ENCODE measurements around the gene FBXO9.

Gene FBXO9

GRCh38 chr6:53111865-53112264 is 46.7 kb downstream of the FBXO9 start:
- no peaks in the 10 kb centered on the region for H4K20me1 ChIP-seq (ENCODE audit: control insufficient read depth, insufficient read depth, low read depth, low read length)
- peaks cover 3% of the 10 kb centered on the region; the same call in 1 of the 2 replicates for H3K27me3 ChIP-seq (ENCODE audit: control insufficient read depth, low read length)
- H3K79me2 ChIP-seq (ENCODE audit: control insufficient read depth, low read length), result no peaks in the 10 kb centered on the region
- no peak overlapping the region for H3K4me2 ChIP-seq (ENCODE audit: low read length)
- no peak overlapping the region for H3K4me3 ChIP-seq (ENCODE audit: low read length)
- no peaks in the 10 kb centered on the region for H3K9me2 ChIP-seq (replicated peaks; ENCODE audit: control insufficient read depth, low read length)
- no peak overlapping the region for H3K27ac ChIP-seq (ENCODE audit: low read depth, low read length)
- H3K4me1 ChIP-seq (ENCODE audit: control insufficient read depth, low read length), result no peaks in the 10 kb centered on the region
- no peaks in the 10 kb centered on the region for H3K9me3 ChIP-seq (ENCODE audit: control insufficient read depth, insufficient read depth, low read length)
- no peaks in the 10 kb centered on the region for H3K36me3 ChIP-seq (ENCODE audit: control insufficient read depth, low read length)
- no peaks in the 10 kb centered on the region for H3F3A ChIP-seq (ENCODE audit: control insufficient read depth, insufficient read depth)
- TF ChIP-seq CTCF (IDR thresholded peaks at IDR 0.05; ENCODE audit: low read depth, low read length, poor library complexity, severe bottlenecking), result no peak
- no peak for TF ChIP-seq EZH2phosphoT487 (IDR thresholded peaks at IDR 0.05; ENCODE audit: borderline replicate concordance, low read length)

- Histone ChIP-seq H3K27ac (ENCODE audit: low read depth, low read length) (no peak overlapping the region), H3K79me2 (ENCODE audit: control insufficient read depth, low read length) (no peaks in the 10 kb centered on the region), H4K20me1 (ENCODE audit: control insufficient read depth, insufficient read depth, low read depth, low read length) (no peaks in the 10 kb centered on the region), H3K4me2 (ENCODE audit: low read length) (no peak overlapping the region), H3K4me1 (ENCODE audit: control insufficient read depth, low read length) (no peaks in the 10 kb centered on the region), H3K9me3 (ENCODE audit: control insufficient read depth, insufficient read depth, low read length) (no peaks in the 10 kb centered on the region), H3K27me3 (ENCODE audit: control insufficient read depth, low read length) (peaks cover 3% of the 10 kb centered on the region; the same call in 1 of the 2 replicates), H3F3A (ENCODE audit: control insufficient read depth, insufficient read depth) (no peaks in the 10 kb centered on the region), H3K4me3 (ENCODE audit: low read length) (no peak overlapping the region), H3K36me3 (ENCODE audit: control insufficient read depth, low read length) (no peaks in the 10 kb centered on the region), H3K9me2 (replicated peaks; ENCODE audit: control insufficient read depth, low read length) (no peaks in the 10 kb centered on the region)
- TF ChIP-seq CTCF (IDR thresholded peaks at IDR 0.05; ENCODE audit: low read depth, low read length, poor library complexity, severe bottlenecking) (no peak), EZH2phosphoT487 (IDR thresholded peaks at IDR 0.05; ENCODE audit: borderline replicate concordance, low read length) (no peak)
Observed at GRCh38 chr6:53112404-53112803, 47.2 kb downstream of the FBXO9 start.

- no peak for TF ChIP-seq EZH2phosphoT487 (IDR thresholded peaks at IDR 0.05; ENCODE audit: borderline replicate concordance, low read length)
- TF ChIP-seq CTCF (IDR thresholded peaks at IDR 0.05; ENCODE audit: low read depth, low read length, poor library complexity, severe bottlenecking), result no peak
- H3K4me3 ChIP-seq (ENCODE audit: low read length), result no peak overlapping the region
- no peaks in the 10 kb centered on the region for H4K20me1 ChIP-seq (ENCODE audit: control insufficient read depth, insufficient read depth, low read depth, low read length)
- no peaks in the 10 kb centered on the region for H3K4me1 ChIP-seq (ENCODE audit: control insufficient read depth, low read length)
- H3K36me3 ChIP-seq (ENCODE audit: control insufficient read depth, low read length), result no peaks in the 10 kb centered on the region
- no peaks in the 10 kb centered on the region for H3F3A ChIP-seq (ENCODE audit: control insufficient read depth, insufficient read depth)
- H3K9me2 ChIP-seq (replicated peaks; ENCODE audit: control insufficient read depth, low read length), result no peaks in the 10 kb centered on the region
- no peaks in the 10 kb centered on the region for H3K79me2 ChIP-seq (ENCODE audit: control insufficient read depth, low read length)
- no peak overlapping the region for H3K27ac ChIP-seq (ENCODE audit: low read depth, low read length)
- H3K4me2 ChIP-seq (ENCODE audit: low read length), result no peak overlapping the region
- H3K27me3 ChIP-seq (ENCODE audit: control insufficient read depth, low read length), result peaks cover 3% of the 10 kb centered on the region; the same call in 1 of the 2 replicates
- no peaks in the 10 kb centered on the region for H3K9me3 ChIP-seq (ENCODE audit: control insufficient read depth, insufficient read depth, low read length)
Observed at GRCh38 chr6:53112871-53113270, 47.7 kb downstream of the FBXO9 start.
